Muscle layer of colon (tissue), 2 donors: ENCODE data around the gene FA2H.
"Not testable (repeated sequence)": the region's sequence is repeated elsewhere in the genome, so short reads cannot be mapped to it uniquely, and the experiment has no call there.

Source experiments
- H3K27ac ChIP-seq: one replicate; pipeline ENCODE4 v1.7.0; 2013; ENCODE audit warnings: low read depth, mild to moderate bottlenecking, low read length, moderate library complexity
- H3K27me3 ChIP-seq, 2 donors: one replicate each; pipeline ENCODE4 v1.7.0; 2013; ENCODE audit warnings: low read length in 2 of 2, mild to moderate bottlenecking in 2 of 2; ENCODE audit not compliant: insufficient read depth in 2 of 2, control insufficient read depth in 1 of 2
- H3K36me3 ChIP-seq: one replicate; pipeline ENCODE4 v1.7.0; 2013; ENCODE audit warnings: mild to moderate bottlenecking, low read length; ENCODE audit not compliant: insufficient read depth
- H3K4me1 ChIP-seq: one replicate; pipeline ENCODE4 v1.7.0; 2013; ENCODE audit warnings: mild to moderate bottlenecking, low read length; ENCODE audit not compliant: insufficient read depth
- H3K4me3 ChIP-seq, 2 donors: one replicate each; pipeline ENCODE4 v1.7.0; 2013; ENCODE audit warnings: low read length in 2 of 2, low read depth in 1 of 2, mild to moderate bottlenecking in 1 of 2, moderate library complexity in 1 of 2
- H3K9ac ChIP-seq: one replicate; pipeline ENCODE4 v1.7.0; 2013; ENCODE audit warnings: low read length
- H3K9me3 ChIP-seq: one replicate; pipeline ENCODE4 v1.7.0; 2013; ENCODE audit warnings: mild to moderate bottlenecking, low read length
- donor health status: abdominal sarcoma.
- donor health status: Adenocarcinoma of cecum.

FA2H gene

GRCh38 chr16:74729783-74730683 lies 44.6 kb downstream of the FA2H start:
- Histone ChIP-seq H3K9me3 (no peaks in the 10 kb centered on the region), H3K4me3 (no peak overlapping the region), H3K27me3 (no peaks in the 10 kb centered on the region), H3K9ac (no peak overlapping the region), H3K27ac (no peak overlapping the region), H3K4me1 (no peaks in the 10 kb centered on the region), H3K36me3 (no peaks in the 10 kb centered on the region)

- Histone ChIP-seq H3K4me1 (no peaks in the 10 kb centered on the region), H3K9me3 (no peaks in the 10 kb centered on the region), H3K36me3 (no peaks in the 10 kb centered on the region), H3K9ac (no peak overlapping the region), H3K27ac (no peak overlapping the region), H3K27me3 (no peaks in the 10 kb centered on the region), H3K4me3 (no peak overlapping the region)
These were observed 46.7 kb downstream of the FA2H start for GRCh38 chr16:74727903-74728302.

- Histone ChIP-seq H3K4me1 (no peaks in the 10 kb centered on the region), H3K27ac (no peak overlapping the region), H3K27me3 (no peaks in the 10 kb centered on the region), H3K36me3 (no peaks in the 10 kb centered on the region), H3K4me3 (no peak overlapping the region), H3K9me3 (no peaks in the 10 kb centered on the region), H3K9ac (no peak overlapping the region)
These were observed 47.9 kb downstream of the FA2H start for GRCh38 chr16:74726716-74727115.

GRCh38 chr16:74725651-74726455 lies 48.8 kb downstream of the FA2H start:
- Histone ChIP-seq H3K27ac (no peak overlapping the region), H3K36me3 (no peaks in the 10 kb centered on the region), H3K27me3 (no peaks in the 10 kb centered on the region), H3K9ac (no peak overlapping the region), H3K9me3 (no peaks in the 10 kb centered on the region), H3K4me3 (no peak overlapping the region), H3K4me1 (no peaks in the 10 kb centered on the region)

- H3K4me1 ChIP-seq, result no peaks in the 10 kb centered on the region
- H3K4me3 ChIP-seq, result no peak overlapping the region
- no peak overlapping the region for H3K27ac ChIP-seq
- H3K27me3 ChIP-seq, result no peaks in the 10 kb centered on the region
- H3K9ac ChIP-seq, result no peak overlapping the region
- no peaks in the 10 kb centered on the region for H3K36me3 ChIP-seq
- no peaks in the 10 kb centered on the region for H3K9me3 ChIP-seq
These were observed 49.6 kb downstream of the FA2H start for GRCh38 chr16:74724820-74725549.

GRCh38 chr16:74723256-74723655 lies 51.4 kb downstream of the FA2H start:
- Histone ChIP-seq H3K4me1 (no peaks in the 10 kb centered on the region), H3K27me3 (no peaks in the 10 kb centered on the region), H3K9ac (no peak overlapping the region), H3K36me3 (no peaks in the 10 kb centered on the region), H3K27ac (no peak overlapping the region), H3K4me3 (no peak overlapping the region), H3K9me3 (no peaks in the 10 kb centered on the region)

- H3K27me3 ChIP-seq, H3K4me3 ChIP-seq, H3K4me1 ChIP-seq, H3K27ac ChIP-seq, H3K9ac ChIP-seq, H3K9me3 ChIP-seq, H3K36me3 ChIP-seq: not testable (repeated sequence)
These were observed 52.5 kb downstream of the FA2H start for GRCh38 chr16:74722156-74722555.

- H3K36me3 ChIP-seq, result no peaks in the 10 kb centered on the region
- no peak overlapping the region for H3K27ac ChIP-seq
- H3K9me3 ChIP-seq, result no peaks in the 10 kb centered on the region
- no peaks in the 10 kb centered on the region for H3K4me1 ChIP-seq
- no peak overlapping the region for H3K9ac ChIP-seq
- H3K27me3 ChIP-seq, result no peaks in the 10 kb centered on the region
- H3K4me3 ChIP-seq, result no peak overlapping the region
These were observed 52.9 kb downstream of the FA2H start for GRCh38 chr16:74721716-74722115.

- Histone ChIP-seq H3K27ac (no peak overlapping the region), H3K27me3 (no peaks in the 10 kb centered on the region), H3K9ac (no peak overlapping the region), H3K4me3 (no peak overlapping the region), H3K4me1 (no peaks in the 10 kb centered on the region), H3K9me3 (no peaks in the 10 kb centered on the region), H3K36me3 (no peaks in the 10 kb centered on the region)
These were observed 54.0 kb downstream of the FA2H start for GRCh38 chr16:74720579-74720978.

GRCh38 chr16:74718741-74719610 lies 55.6 kb downstream of the FA2H start:
- Histone ChIP-seq H3K27me3 (no peaks in the 10 kb centered on the region), H3K9me3 (no peaks in the 10 kb centered on the region), H3K36me3 (no peaks in the 10 kb centered on the region), H3K4me3 (no peak overlapping the region), H3K9ac (no peak overlapping the region), H3K27ac (no peak overlapping the region), H3K4me1 (no peaks in the 10 kb centered on the region)
